ENCODE measurements around the gene DDX6. TPM values are rescaled to one million over a fixed set of nuclear protein-coding genes. Genes with fewer than 3 reads are reported as not detected.
"Not testable (repeated sequence)": the region's sequence is repeated elsewhere in the genome, so short reads cannot be mapped to it uniquely, and the experiment has no call there.

DDX6 gene
- polyA plus RNA-seq, 1 of the 3 experiments (the other 2 are of a cell fraction) = 7.9 TPM

- peaks cover 0 to 6% of the 10 kb centered on the region in 2 experiments; a peak in 1 of 4 replicates for H3K4me1 ChIP-seq (ENCODE audit: control insufficient read depth in 1 of 2, insufficient read depth in 2 of 2, low read depth in 1 of 2, low read length in 1 of 2)
- peaks cover 25% of the 10 kb centered on the region for H3F3A ChIP-seq (replicated peaks; ENCODE audit: insufficient read depth)
- H3K9me2 ChIP-seq = no peaks in the 10 kb centered on the region
- DNase-seq = no peak
- H3K36me3 ChIP-seq (replicated peaks in 1 of 2; ENCODE audit: control insufficient read depth in 1 of 2, insufficient read depth in 2 of 2, low read length in 1 of 2) = peaks cover 54 to 88% of the 10 kb centered on the region in 2 experiments
- H3K27me3 ChIP-seq (ENCODE audit: insufficient read depth) = no peaks in the 10 kb centered on the region
- H3K4me3 ChIP-seq (ENCODE audit: low read depth in 2 of 2, low read length in 1 of 2) = no peak overlapping the region
- POLR2A ChIA-PET = no interaction called here
- no peak overlapping the region for H2AFZ ChIP-seq (ENCODE audit: low read depth)
- H3K9me3 ChIP-seq = no peaks in the 10 kb centered on the region
- H3K27ac ChIP-seq (ENCODE audit: low read depth in 2 of 2, low read length in 1 of 2) = peak overlapping the region in 1 of 2 experiments; percentile 48; a peak in 2 of 4 replicates
- H4K20me1 ChIP-seq (ENCODE audit: insufficient read depth) = peaks cover 70% of the 10 kb centered on the region
- CTCF ChIA-PET = interaction anchor here (1.0 to 1.7 kb wide), 4 partner anchors 13 to 104 kb away, joined by 3 to 9 read pairs (median 3); partner anchors contain the start of gene DDX6
- 48% methylated on average over 2 of the region's 2 CpGs for whole genome bisulfite sequencing (ENCODE audit: low lambda C conversion rate)
- no peak overlapping the region for H3K4me2 ChIP-seq
- no peak for TF ChIP-seq GATA2 (CRISPR knock-in tag; IDR thresholded peaks at IDR 0.05)
- no peak for TF ChIP-seq EZH2phosphoT487 (IDR thresholded peaks at IDR 0.05; ENCODE audit: borderline replicate concordance, low read depth)
- no peak for TF ChIP-seq FOSL2 (IDR thresholded peaks at IDR 0.05; ENCODE audit: borderline replicate concordance, low read depth)
- no peak for TF ChIP-seq RXRA (IDR thresholded peaks at IDR 0.05; ENCODE audit: borderline replicate concordance, low read depth)
- TF ChIP-seq MXI1 (IDR thresholded peaks at IDR 0.05; ENCODE audit: low read depth, low read length) = 0 out of 2 replicates have a peak, but pooled peaks have one; percentile 8
- no peak for TF ChIP-seq NFIC (IDR thresholded peaks at IDR 0.05; ENCODE audit: borderline replicate concordance)
- H3K9ac ChIP-seq = no peak overlapping the region
- peaks cover 97% of the 10 kb centered on the region for H3K79me2 ChIP-seq (ENCODE audit: insufficient read depth)
These were observed 27.9 kb downstream of the DDX6 start for GRCh38 chr11:118763041-118763440.

GRCh38 chr11:118761981-118762380 is 29.0 kb downstream of the DDX6 start:
- H3K4me3 ChIP-seq (ENCODE audit: low read depth in 2 of 2, low read length in 1 of 2); H3K9me3 ChIP-seq; H3K27me3 ChIP-seq (ENCODE audit: insufficient read depth); H3K9me2 ChIP-seq; H3K4me1 ChIP-seq (ENCODE audit: control insufficient read depth in 1 of 2, insufficient read depth in 2 of 2, low read depth in 1 of 2, low read length in 1 of 2); H3K9ac ChIP-seq; POLR2A ChIA-PET; H3K4me2 ChIP-seq; H2AFZ ChIP-seq (ENCODE audit: low read depth); DNase-seq: not testable (repeated sequence)
- CTCF ChIA-PET = interaction anchor here (1.7 kb wide), 1 partner anchor 28 kb away, joined by 9 read pairs; the partner anchor contains the start of gene DDX6
- Histone ChIP-seq H3F3A (replicated peaks; ENCODE audit: insufficient read depth) (peaks cover 23% of the 10 kb centered on the region), H4K20me1 (ENCODE audit: insufficient read depth) (peaks cover 60% of the 10 kb centered on the region), H3K27ac (ENCODE audit: low read depth in 2 of 2, low read length in 1 of 2) (peak overlapping the region in 1 of 2 experiments; percentile 48; a peak in 2 of 4 replicates), H3K79me2 (ENCODE audit: insufficient read depth) (peaks cover 94% of the 10 kb centered on the region), H3K36me3 (replicated peaks in 1 of 2; ENCODE audit: control insufficient read depth in 1 of 2, insufficient read depth in 2 of 2, low read length in 1 of 2) (peaks cover 52 to 87% of the 10 kb centered on the region in 2 experiments)
- WGBS (ENCODE audit: low lambda C conversion rate) = 95% methylated on average over 10 of the region's 10 CpGs

GRCh38 chr11:118757876-118758399 is 33.0 kb downstream of the DDX6 start:
- Histone ChIP-seq H3K4me2 (no peak overlapping the region), H3K4me1 (ENCODE audit: control insufficient read depth in 1 of 2, insufficient read depth in 2 of 2, low read depth in 1 of 2, low read length in 1 of 2) (peaks cover 0 to 4% of the 10 kb centered on the region in 2 experiments; a peak in 1 of 4 replicates), H3K36me3 (replicated peaks in 1 of 2; ENCODE audit: control insufficient read depth in 1 of 2, insufficient read depth in 2 of 2, low read length in 1 of 2) (peaks cover 71 to 88% of the 10 kb centered on the region in 2 experiments), H3K9me2 (no peaks in the 10 kb centered on the region), H4K20me1 (ENCODE audit: insufficient read depth) (peaks cover 25% of the 10 kb centered on the region), H3K79me2 (ENCODE audit: insufficient read depth) (peaks cover 71% of the 10 kb centered on the region), H3F3A (replicated peaks; ENCODE audit: insufficient read depth) (peaks cover 35% of the 10 kb centered on the region), H3K9ac (no peak overlapping the region), H3K4me3 (ENCODE audit: low read depth in 2 of 2, low read length in 1 of 2) (no peak overlapping the region), H2AFZ (ENCODE audit: low read depth) (no peak overlapping the region), H3K9me3 (no peaks in the 10 kb centered on the region), H3K27me3 (ENCODE audit: insufficient read depth) (no peaks in the 10 kb centered on the region), H3K27ac (ENCODE audit: low read depth in 2 of 2, low read length in 1 of 2) (no peak overlapping the region)
- ChIA-PET CTCF (no interaction called here), POLR2A (interaction anchor here (1.0 kb wide), 1 partner anchor 33 kb away, joined by 3 read pairs; the partner anchor contains the start of gene DDX6)
- DNase-seq = no peak
- 76% methylated on average over 4 of the region's 4 CpGs for WGBS (ENCODE audit: low lambda C conversion rate)
- no peak for TF ChIP-seq POLR2AphosphoS5 (IDR thresholded peaks at IDR 0.05; ENCODE audit: low read depth, low read length)
- TF ChIP-seq RCOR1 (IDR thresholded peaks at IDR 0.05; ENCODE audit: low read length) = no peak
- no peak for TF ChIP-seq RFX5 (IDR thresholded peaks at IDR 0.05; ENCODE audit: low read length)
- TF ChIP-seq RAD21 (IDR thresholded peaks at IDR 0.05; ENCODE audit: low read length) = no peak
- no peak for TF ChIP-seq USF2 (IDR thresholded peaks at IDR 0.05; ENCODE audit: borderline replicate concordance, low read depth, low read length)
- no peak for TF ChIP-seq USF1 (IDR thresholded peaks at IDR 0.05; ENCODE audit: borderline replicate concordance, low read depth)
- TF ChIP-seq EP300 (IDR thresholded peaks at IDR 0.05; ENCODE audit: borderline replicate concordance in 1 of 2, low read depth in 1 of 2, low read length in 1 of 2) = no peak
- TF ChIP-seq FOXM1 (IDR thresholded peaks at IDR 0.05; ENCODE audit: low read depth) = no peak
- TF ChIP-seq TEAD4 (IDR thresholded peaks at IDR 0.05; ENCODE audit: borderline replicate concordance, insufficient read depth) = no peak
- TF ChIP-seq ZBTB33 (IDR thresholded peaks at IDR 0.05; ENCODE audit: borderline replicate concordance, low read depth) = no peak
